ENCODE measurements around the gene SNX5. TPM values are rescaled to one million over a fixed set of nuclear protein-coding genes. Genes with fewer than 3 reads are reported as not detected.

The SNX5 gene
- 101 and 133 TPM in 2 replicates for total RNA-seq

GRCh38 chr20:17968366-17969277 lies at the start of gene SNX5, which contains the start of gene MGME1:
TSS of gene SNX5 (minus strand) at chr20:17968794. CDS start at chr20:17968425, 369 bp downstream.
TSS of gene MGME1 (plus strand) at chr20:17969018. CDS start at chr20:17969860, 842 bp downstream.

Other genes starting within 250 kb of the SNX5 start
- 10.4 and 12.3 TPM in 2 replicates for gene MGME1, start 224 bp upstream of the SNX5 start, total RNA-seq
- gene OVOL2, start 89.1 kb upstream of the SNX5 start, total RNA-seq: not detected in 2 replicates
- gene KAT14, start 169.1 kb upstream of the SNX5 start, total RNA-seq: 11.0 and 13.2 TPM in 2 replicates
- 13.6 and 18.4 TPM in 2 replicates for gene PET117, start 169.1 kb upstream of the SNX5 start, total RNA-seq